Measurements from ENCODE around the gene SPRED2.

DNA sequence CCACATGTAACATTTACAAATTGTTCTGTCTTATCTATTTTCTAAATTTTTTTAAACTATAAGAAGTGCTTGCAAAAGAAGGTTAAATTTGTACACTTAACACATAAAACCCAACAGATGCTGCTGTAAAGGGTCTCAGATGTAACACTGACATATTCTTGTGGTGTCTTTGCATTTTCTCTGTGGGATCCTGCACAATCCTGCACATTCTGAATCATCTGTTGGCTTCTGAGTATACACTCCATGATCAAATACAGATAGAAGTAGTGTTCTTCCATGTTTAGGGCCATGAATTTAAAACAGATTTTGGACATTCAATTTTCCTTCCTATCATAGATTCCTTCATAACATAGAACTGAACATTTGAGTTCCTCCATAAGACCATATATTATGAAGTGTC lies 89.0 kb downstream of the SPRED2 start:
- TF ChIP-seq, protein P1, sequence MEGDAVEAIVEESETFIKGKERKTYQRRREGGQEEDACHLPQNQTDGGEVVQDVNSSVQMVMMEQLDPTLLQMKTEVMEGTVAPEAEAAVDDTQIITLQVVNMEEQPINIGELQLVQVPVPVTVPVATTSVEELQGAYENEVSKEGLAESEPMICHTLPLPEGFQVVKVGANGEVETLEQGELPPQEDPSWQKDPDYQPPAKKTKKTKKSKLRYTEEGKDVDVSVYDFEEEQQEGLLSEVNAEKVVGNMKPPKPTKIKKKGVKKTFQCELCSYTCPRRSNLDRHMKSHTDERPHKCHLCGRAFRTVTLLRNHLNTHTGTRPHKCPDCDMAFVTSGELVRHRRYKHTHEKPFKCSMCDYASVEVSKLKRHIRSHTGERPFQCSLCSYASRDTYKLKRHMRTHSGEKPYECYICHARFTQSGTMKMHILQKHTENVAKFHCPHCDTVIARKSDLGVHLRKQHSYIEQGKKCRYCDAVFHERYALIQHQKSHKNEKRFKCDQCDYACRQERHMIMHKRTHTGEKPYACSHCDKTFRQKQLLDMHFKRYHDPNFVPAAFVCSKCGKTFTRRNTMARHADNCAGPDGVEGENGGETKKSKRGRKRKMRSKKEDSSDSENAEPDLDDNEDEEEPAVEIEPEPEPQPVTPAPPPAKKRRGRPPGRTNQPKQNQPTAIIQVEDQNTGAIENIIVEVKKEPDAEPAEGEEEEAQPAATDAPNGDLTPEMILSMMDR (IDR thresholded peaks at IDR 0.05; ENCODE audit: control extremely low read depth in 1 of 3, insufficient read depth in 1 of 3, low read depth in 1 of 3, low read length in 3 of 3): no peak
- TF ChIP-seq SP2 (IDR thresholded peaks at IDR 0.05; ENCODE audit: low read length): no peak
- no peak for TF ChIP-seq TAF7 (optimal IDR thresholded peaks at IDR 0.05; ENCODE audit: borderline replicate concordance, low read depth, low read length)
- TF ChIP-seq EZH2 (IDR thresholded peaks at IDR 0.05; ENCODE audit: low read depth, low read length, severe bottlenecking): no peak
- TF ChIP-seq RNF2 (IDR thresholded peaks at IDR 0.05; ENCODE audit: borderline replicate concordance, low read depth, low read length, missing control alignments, poor library complexity, severe bottlenecking): no peak
- TF ChIP-seq EP300 (IDR thresholded peaks at IDR 0.05; ENCODE audit: borderline replicate concordance in 1 of 2, low read depth in 2 of 2, low read length in 2 of 2): no peak
- TF ChIP-seq SP1 (IDR thresholded peaks at IDR 0.05; ENCODE audit: low read depth, low read length): no peak
- no peak for TF ChIP-seq GABPA (IDR thresholded peaks at IDR 0.05; ENCODE audit: borderline replicate concordance, insufficient read depth, low read length)
- no peak for TF ChIP-seq JUND (IDR thresholded peaks at IDR 0.05; ENCODE audit: low read length)
- no peak for TF ChIP-seq SIN3A (conservative IDR thresholded peaks at IDR 0.05 in 1 of 2, IDR thresholded peaks at IDR 0.05 in 1 of 2; ENCODE audit: low read depth in 1 of 2, low read length in 2 of 2)
- no peak for TF ChIP-seq POLR2A (IDR thresholded peaks at IDR 0.05; ENCODE audit: control extremely low read depth in 1 of 2, low read depth in 2 of 2, low read length in 2 of 2)
- TF ChIP-seq SIRT6 (IDR thresholded peaks at IDR 0.05; ENCODE audit: low read length): no peak
- no peak for TF ChIP-seq CHD2 (IDR thresholded peaks at IDR 0.05; ENCODE audit: low read length)

Data from H1 (cell line).